CD4-positive, alpha-beta T cell treated with Interleukin-2 at 100 ng/mL for 4 hours (primary cell): ENCODE results near the gene MLEC.
A peak's percentile ranks its signal among the peaks of the same experiment; 100 is the strongest.

Experiments used
- DNase-seq: peaks from one replicate; pipeline ENCODE4 v3.0.0-alpha.2; 2020; ENCODE audit warnings: low spot score

Gene MLEC

GRCh38 chr12:120686690-120687577 lies at the start of gene MLEC:
Gene MLEC, plus strand, starts transcription at chr12:120687149. Its CDS starts 148 bp downstream, at chr12:120687297.
- peak; percentile 99 for DNase-seq

- peak; percentile 55 for DNase-seq
Observed at GRCh38 chr12:120639771-120640721, 46.9 kb upstream of the MLEC start, which contains the start of gene CABP1. Gene CABP1, plus strand, starts transcription at chr12:120640626. Its CDS starts 60 bp downstream, at chr12:120640686.

- peak; percentile 39 for DNase-seq
Observed at GRCh38 chr12:120640861-120641833, 45.8 kb upstream of the MLEC start.

- DNase-seq, result no peak
Observed at GRCh38 chr12:120642121-120642520, 44.8 kb upstream of the MLEC start.

GRCh38 chr12:120642826-120643225 lies 44.1 kb upstream of the MLEC start:
- no peak for DNase-seq

- DNase-seq, result no peak
Observed at GRCh38 chr12:120643574-120643973, 43.4 kb upstream of the MLEC start.

- no peak for DNase-seq
Observed at GRCh38 chr12:120646044-120646443, 40.9 kb upstream of the MLEC start.

GRCh38 chr12:120647375-120647755 lies 39.6 kb upstream of the MLEC start:
- DNase-seq, result no peak

GRCh38 chr12:120649442-120650232 lies 37.3 kb upstream of the MLEC start:
- no peak for DNase-seq

GRCh38 chr12:120650233-120650690 lies 36.7 kb upstream of the MLEC start:
- DNase-seq, result no peak

- DNase-seq, result no peak
Observed at GRCh38 chr12:120651821-120652220, 35.1 kb upstream of the MLEC start.

GRCh38 chr12:120652656-120653435 lies 34.1 kb upstream of the MLEC start:
- no peak for DNase-seq

- no peak for DNase-seq
Observed at GRCh38 chr12:120653611-120654010, 33.3 kb upstream of the MLEC start.

GRCh38 chr12:120654656-120655055 lies 32.3 kb upstream of the MLEC start:
- DNase-seq, result no peak

GRCh38 chr12:120656008-120656407 lies 30.9 kb upstream of the MLEC start:
- no peak for DNase-seq

GRCh38 chr12:120658286-120659150 lies 28.4 kb upstream of the MLEC start:
- DNase-seq, result no peak

- DNase-seq, result no peak
Observed at GRCh38 chr12:120659151-120659525, 27.8 kb upstream of the MLEC start.

GRCh38 chr12:120661432-120661831 lies 25.5 kb upstream of the MLEC start:
- DNase-seq, result no peak

- no peak for DNase-seq
Observed at GRCh38 chr12:120662879-120663278, 24.1 kb upstream of the MLEC start.
